ENCODE measurements around the gene ACTMAP.

GRCh38 chr19:40742477-40742876 is 7.8 kb downstream of the ACTMAP start:
- TF ChIP-seq CTCF (IDR thresholded peaks at IDR 0.05) (no peak), POLR2A (IDR thresholded peaks at IDR 0.05) (no peak)

All from heart left ventricle (tissue), 13 donors.